DND-41 (cell line): ENCODE measurements around the gene PRC1.
A peak's percentile ranks its signal among the peaks of the same experiment; 100 is the strongest.
"Not testable (repeated sequence)": the region's sequence is repeated elsewhere in the genome, so short reads cannot be mapped to it uniquely, and the experiment has no call there.

Source experiments
- ATAC-seq: fragments of 200-7000 bp; cut with Tn5 transposase; 3 replicates; pipeline ENCODE4 v1.9.1; 2021; ENCODE audit warnings: low read depth; ENCODE audit not compliant: insufficient read depth
- DNase-seq: peaks from one replicate; pipeline ENCODE4 v3.0.0-alpha.2; 2020
- H2AFZ ChIP-seq: 2 replicates; pipeline ENCODE4 v1.6.0; 2012; ENCODE audit warnings: low read depth, low read length
- H3K27ac ChIP-seq: 2 replicates; pipeline ENCODE4 v1.5.1; 2012; ENCODE audit warnings: low read length, inconsistent platforms
- H3K27me3 ChIP-seq: fragments of 200-600 bp; sonication (generic); 2 replicates; pipeline ENCODE4 v1.6.0; 2012; ENCODE audit warnings: low read length, mild to moderate bottlenecking, inconsistent platforms; ENCODE audit not compliant: insufficient read depth, poor library complexity
- H3K36me3 ChIP-seq: 2 replicates; pipeline ENCODE4 v1.5.1; 2012; ENCODE audit warnings: low read length, inconsistent platforms; ENCODE audit not compliant: insufficient read depth
- H3K4me1 ChIP-seq: 2 replicates; pipeline ENCODE4 v1.5.1; 2012; ENCODE audit warnings: mild to moderate bottlenecking, low read length; ENCODE audit not compliant: insufficient read depth
- H3K4me2 ChIP-seq: 2 replicates; pipeline ENCODE4 v1.6.0; 2012; ENCODE audit warnings: mild to moderate bottlenecking, moderate library complexity, low read length, inconsistent platforms; ENCODE audit not compliant: insufficient read depth
- H3K4me3 ChIP-seq, 2 experiments: fragments of 200-600 bp in 1 of 2; shearing (Covaris generic) in 1 of 2; 2 replicates each; pipeline ENCODE4 v1.5.1; 2012 to 2016; ENCODE audit warnings: inconsistent platforms in 2 of 2, low read length in 2 of 2, mild to moderate bottlenecking in 2 of 2, low read depth in 1 of 2, moderate library complexity in 1 of 2
- H3K79me2 ChIP-seq: 2 replicates; pipeline ENCODE4 v1.6.0; 2012; ENCODE audit warnings: low read length, inconsistent platforms; ENCODE audit not compliant: insufficient read depth
- H3K9ac ChIP-seq: 2 replicates; pipeline ENCODE4 v1.6.0; 2012; ENCODE audit warnings: low read depth, mild to moderate bottlenecking, inconsistent platforms, low read length, moderate library complexity
- H3K9me3 ChIP-seq: 2 replicates; pipeline ENCODE4 v1.5.1; 2012; ENCODE audit warnings: low read length, moderate library complexity, mild to moderate bottlenecking, inconsistent platforms; ENCODE audit not compliant: insufficient read depth, severe bottlenecking
- H4K20me1 ChIP-seq: 2 replicates; pipeline ENCODE4 v1.6.0; 2012; ENCODE audit warnings: low read length; ENCODE audit not compliant: insufficient read depth
- CTCF ChIP-seq: IDR thresholded peaks from 2 replicates; pipeline ENCODE4 v1.5.1; 2012; ENCODE audit warnings: borderline replicate concordance, low read length, moderate library complexity, mild to moderate bottlenecking; ENCODE audit not compliant: poor library complexity, severe bottlenecking; ENCODE audit errors: extremely low read depth
- EZH2 ChIP-seq: IDR thresholded peaks from 3 replicates; pipeline ENCODE4 v1.6.1; 2012; ENCODE audit warnings: borderline replicate concordance, low read depth, mild to moderate bottlenecking, moderate library complexity, low read length, inconsistent platforms; ENCODE audit not compliant: severe bottlenecking

Gene PRC1

GRCh38 chr15:91022075-91022831 lies 27.9 kb upstream of the PRC1 start, which contains the start of gene VPS33B:
Gene VPS33B (minus strand): TSS chr15:91022594. CDS start chr15:91022249, 345 bp downstream.
- ATAC-seq = peak; percentile 91
- Histone ChIP-seq H2AFZ (peak within 1 kb of the TSS; percentile 79), H3K4me2 (peak within 1 kb of the TSS; percentile 94), H3K27ac (peak within 1 kb of the TSS; percentile 80), H3K79me2 (peaks cover 49% of the 10 kb centered on the region), H3K9ac (peak within 1 kb of the TSS; percentile 87), H3K4me1 (peaks cover 33% of the 10 kb centered on the region), H3K36me3 (peaks cover 6% of the 10 kb centered on the region), H3K27me3 (no peaks in the 10 kb centered on the region), H4K20me1 (0 out of 2 replicates have a peak, but pooled peaks cover 2% of the 10 kb centered on the region), H3K4me3 (peak within 1 kb of the TSS; percentile 76 to 88), H3K9me3 (no peaks in the 10 kb centered on the region)
- TF ChIP-seq CTCF = no peak
- no peak for TF ChIP-seq EZH2
- peak; percentile 88 for DNase-seq

- peak overlapping the region; percentile 87 for H3K9ac ChIP-seq
- no peak for TF ChIP-seq EZH2
- TF ChIP-seq CTCF = no peak
- ATAC-seq = peak; percentile 6; the same call in 1 of the 3 replicates
- no peak for DNase-seq
- no peaks in the 10 kb centered on the region for H3K9me3 ChIP-seq
- peak overlapping the region; percentile 80 for H3K27ac ChIP-seq
- no peaks in the 10 kb centered on the region for H3K27me3 ChIP-seq
- H2AFZ ChIP-seq = peak overlapping the region; percentile 79
- peak overlapping the region; percentile 94 for H3K4me2 ChIP-seq
- peaks cover 11% of the 10 kb centered on the region for H3K36me3 ChIP-seq
- 0 out of 2 replicates have a peak, but pooled peaks cover 2% of the 10 kb centered on the region for H4K20me1 ChIP-seq
- peaks cover 33% of the 10 kb centered on the region for H3K4me1 ChIP-seq
- peak overlapping the region; percentile 76 to 88 for H3K4me3 ChIP-seq
- H3K79me2 ChIP-seq = peaks cover 49% of the 10 kb centered on the region
Measured at GRCh38 chr15:91021516-91022074, 27.3 kb upstream of the PRC1 start.

GRCh38 chr15:91018158-91018557 lies 23.8 kb upstream of the PRC1 start:
- no peak for ATAC-seq
- Histone ChIP-seq H3K36me3 (peaks cover 21% of the 10 kb centered on the region), H3K9me3 (no peaks in the 10 kb centered on the region), H4K20me1 (0 out of 2 replicates have a peak, but pooled peaks cover 2% of the 10 kb centered on the region), H3K27me3 (no peaks in the 10 kb centered on the region), H3K79me2 (peaks cover 50% of the 10 kb centered on the region), H3K4me3 (no peak overlapping the region), H3K9ac (no peak overlapping the region), H2AFZ (no peak overlapping the region), H3K27ac (no peak overlapping the region), H3K4me2 (no peak overlapping the region), H3K4me1 (peaks cover 26% of the 10 kb centered on the region)
- TF ChIP-seq EZH2 = no peak
- DNase-seq = no peak

- Histone ChIP-seq H3K9me3 (no peaks in the 10 kb centered on the region), H3K4me2 (no peak overlapping the region), H2AFZ (no peak overlapping the region), H3K4me1 (peaks cover 22% of the 10 kb centered on the region), H3K27ac (no peak overlapping the region), H3K36me3 (peaks cover 24% of the 10 kb centered on the region), H4K20me1 (0 out of 2 replicates have a peak, but pooled peaks cover 2% of the 10 kb centered on the region), H3K4me3 (no peak overlapping the region), H3K79me2 (peaks cover 46% of the 10 kb centered on the region), H3K27me3 (no peaks in the 10 kb centered on the region), H3K9ac (no peak overlapping the region)
- DNase-seq (no peak), ATAC-seq (no peak)
- TF ChIP-seq CTCF = no peak
- TF ChIP-seq EZH2 = no peak
Measured at GRCh38 chr15:91017716-91018115, 23.4 kb upstream of the PRC1 start.

- H3K9me3 ChIP-seq, H2AFZ ChIP-seq, H3K9ac ChIP-seq, H3K27me3 ChIP-seq, H3K4me3 ChIP-seq, DNase-seq, H3K4me2 ChIP-seq, H3K4me1 ChIP-seq, H4K20me1 ChIP-seq, H3K27ac ChIP-seq, ATAC-seq: not testable (repeated sequence)
- Histone ChIP-seq H3K36me3 (peaks cover 47% of the 10 kb centered on the region), H3K79me2 (peaks cover 11% of the 10 kb centered on the region)
Measured at GRCh38 chr15:91013701-91014100, 19.4 kb upstream of the PRC1 start.
